Gastrocnemius medialis (tissue), 4 donors: ENCODE measurements around the gene OR6C76.
"Not testable (repeated sequence)": the region's sequence is repeated elsewhere in the genome, so short reads cannot be mapped to it uniquely, and the experiment has no call there.

Experiments
- POLR2A ChIP-seq, 2 donors: fragments of 450-650 bp; IDR thresholded peaks; one replicate each; pipeline ENCODE4 v1.6.1; 2017; ENCODE audit warnings: antibody characterized with exemption in 2 of 2, mild to moderate bottlenecking in 2 of 2, moderate library complexity in 2 of 2
- TF ChIP-seq, protein P1 (sequence below), 5 experiments: fragments of 450-650 bp in 3 of 5; fragments of 200-600 bp in 2 of 5; sonication (generic) in 2 of 5; IDR thresholded peaks in 4 of 5; conservative IDR thresholded peaks in 1 of 5; 1 replicate in 4 of 5; 2 replicates in 1 of 5; pipeline ENCODE4 v1.5.1; 2016 to 2019; ENCODE audit warnings: antibody characterized with exemption in 5 of 5, mild to moderate bottlenecking in 3 of 5, moderate library complexity in 3 of 5

DNA sequence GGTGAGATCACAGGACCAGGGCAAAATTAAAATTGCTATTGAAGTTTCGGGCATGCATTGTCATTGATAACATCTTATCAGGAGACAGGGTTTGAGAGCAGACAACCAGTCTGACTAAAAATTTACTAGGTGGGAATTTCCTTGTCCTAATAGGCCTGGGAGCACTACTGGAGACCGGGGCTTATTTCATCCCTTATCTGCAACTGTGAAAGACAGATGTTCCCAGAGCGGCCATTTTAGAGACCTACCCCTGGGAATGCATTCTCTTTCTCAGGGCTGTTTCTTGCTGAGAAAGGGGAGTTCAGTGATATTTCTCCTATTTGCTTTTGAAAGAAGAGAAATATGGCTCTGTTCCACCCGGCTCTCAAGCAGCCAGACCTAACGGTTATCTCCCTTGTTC is 15.2 kb downstream of the OR6C76 start:
- TF ChIP-seq POLR2A (IDR thresholded peaks at IDR 0.05), result not testable (repeated sequence)
- TF ChIP-seq, protein P1, sequence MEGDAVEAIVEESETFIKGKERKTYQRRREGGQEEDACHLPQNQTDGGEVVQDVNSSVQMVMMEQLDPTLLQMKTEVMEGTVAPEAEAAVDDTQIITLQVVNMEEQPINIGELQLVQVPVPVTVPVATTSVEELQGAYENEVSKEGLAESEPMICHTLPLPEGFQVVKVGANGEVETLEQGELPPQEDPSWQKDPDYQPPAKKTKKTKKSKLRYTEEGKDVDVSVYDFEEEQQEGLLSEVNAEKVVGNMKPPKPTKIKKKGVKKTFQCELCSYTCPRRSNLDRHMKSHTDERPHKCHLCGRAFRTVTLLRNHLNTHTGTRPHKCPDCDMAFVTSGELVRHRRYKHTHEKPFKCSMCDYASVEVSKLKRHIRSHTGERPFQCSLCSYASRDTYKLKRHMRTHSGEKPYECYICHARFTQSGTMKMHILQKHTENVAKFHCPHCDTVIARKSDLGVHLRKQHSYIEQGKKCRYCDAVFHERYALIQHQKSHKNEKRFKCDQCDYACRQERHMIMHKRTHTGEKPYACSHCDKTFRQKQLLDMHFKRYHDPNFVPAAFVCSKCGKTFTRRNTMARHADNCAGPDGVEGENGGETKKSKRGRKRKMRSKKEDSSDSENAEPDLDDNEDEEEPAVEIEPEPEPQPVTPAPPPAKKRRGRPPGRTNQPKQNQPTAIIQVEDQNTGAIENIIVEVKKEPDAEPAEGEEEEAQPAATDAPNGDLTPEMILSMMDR (IDR thresholded peaks at IDR 0.05 in 4 of 5, conservative IDR thresholded peaks at IDR 0.05 in 1 of 5), result not testable (repeated sequence)
